Colonic mucosa (tissue), 4 donors: ENCODE measurements around the gene KLRF1. TPM values are rescaled to one million over a fixed set of nuclear protein-coding genes. Genes with fewer than 3 reads are reported as not detected.

Experiments
- DNase-seq: peaks from one replicate; pipeline ENCODE4 v3.0.0-alpha.2; 2020
- H3K27ac ChIP-seq: fragments of 200-600 bp; one replicate; pipeline ENCODE4 v1.8.0; 2021
- H3K27me3 ChIP-seq: fragments of 200-600 bp; one replicate; pipeline ENCODE4 v1.8.0; 2021
- H3K36me3 ChIP-seq: fragments of 200-600 bp; one replicate; pipeline ENCODE4 v1.8.0; 2021
- H3K4me1 ChIP-seq: fragments of 200-600 bp; one replicate; pipeline ENCODE4 v1.8.0; 2021; ENCODE audit warnings: mild to moderate bottlenecking
- H3K4me3 ChIP-seq: fragments of 200-600 bp; one replicate; pipeline ENCODE4 v1.8.0; 2021
- H3K9ac ChIP-seq, 2 donors: one replicate each; pipeline ENCODE4 v1.7.0; 2013; ENCODE audit warnings: control low read depth in 2 of 2, low read depth in 2 of 2, low read length in 2 of 2
- H3K9me3 ChIP-seq: fragments of 200-600 bp; one replicate; pipeline ENCODE4 v1.8.0; 2021
- intact Hi-C: fragments of 100-400 bp; cut with DNase I; formaldehyde crosslinking; loops from one replicate; pipeline ENCODE4 v1.14.1; 2022
- total RNA-seq, 2 donors: library from RNA; stranded (reverse); fragmentation: NEBNext Ultra II Directional in 1 of 2; extraction: Animal tissue kit (Norgen Biotek cat#: 25700) in 1 of 2; gene quantifications; one replicate each; pipeline ENCODE4 v1.2.1, GENCODE V29; 2021
- TF ChIP-seq, protein P1 (sequence below): fragments of 200-600 bp; IDR thresholded peaks from one replicate; pipeline ENCODE4 v1.8.0; 2022; ENCODE audit warnings: antibody characterized with exemption, mild to moderate bottlenecking
- donor health status: healthy.
- donor health status: DM: no; HTN: no; CAD: no.
- donor health status: DM: no; HTN: no; CAD: no.

Gene KLRF1
- total RNA-seq, 2 donors from 2014 or later, result 0.40 to 0.61 TPM

DNA sequence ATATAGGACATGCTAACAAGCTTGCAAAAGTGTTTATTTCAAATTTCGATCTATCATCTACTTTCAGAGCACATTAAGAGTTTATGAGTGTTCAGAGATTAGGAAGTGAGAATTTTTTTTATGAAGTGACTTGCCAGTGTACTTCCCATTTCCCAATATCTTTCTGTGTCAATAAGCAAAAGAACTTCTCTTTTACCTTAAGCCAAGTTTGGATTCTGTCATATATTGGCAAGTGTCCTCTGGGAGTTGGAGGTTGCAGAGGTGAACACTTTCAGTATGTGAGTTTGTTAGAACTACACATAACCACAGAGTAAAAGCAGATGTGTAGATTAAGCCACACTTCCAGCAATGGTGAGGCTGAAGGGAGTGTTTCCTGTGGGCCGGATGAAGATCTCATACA lies 16.6 kb upstream of the KLRF1 start:
- TF ChIP-seq, protein P1, sequence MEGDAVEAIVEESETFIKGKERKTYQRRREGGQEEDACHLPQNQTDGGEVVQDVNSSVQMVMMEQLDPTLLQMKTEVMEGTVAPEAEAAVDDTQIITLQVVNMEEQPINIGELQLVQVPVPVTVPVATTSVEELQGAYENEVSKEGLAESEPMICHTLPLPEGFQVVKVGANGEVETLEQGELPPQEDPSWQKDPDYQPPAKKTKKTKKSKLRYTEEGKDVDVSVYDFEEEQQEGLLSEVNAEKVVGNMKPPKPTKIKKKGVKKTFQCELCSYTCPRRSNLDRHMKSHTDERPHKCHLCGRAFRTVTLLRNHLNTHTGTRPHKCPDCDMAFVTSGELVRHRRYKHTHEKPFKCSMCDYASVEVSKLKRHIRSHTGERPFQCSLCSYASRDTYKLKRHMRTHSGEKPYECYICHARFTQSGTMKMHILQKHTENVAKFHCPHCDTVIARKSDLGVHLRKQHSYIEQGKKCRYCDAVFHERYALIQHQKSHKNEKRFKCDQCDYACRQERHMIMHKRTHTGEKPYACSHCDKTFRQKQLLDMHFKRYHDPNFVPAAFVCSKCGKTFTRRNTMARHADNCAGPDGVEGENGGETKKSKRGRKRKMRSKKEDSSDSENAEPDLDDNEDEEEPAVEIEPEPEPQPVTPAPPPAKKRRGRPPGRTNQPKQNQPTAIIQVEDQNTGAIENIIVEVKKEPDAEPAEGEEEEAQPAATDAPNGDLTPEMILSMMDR, result no peak
- no peak for DNase-seq
- intact Hi-C loops, result loop anchor here (5.0 kb wide), 1 partner anchor 117 kb away; no protein-coding TSS in a partner anchor

DNA sequence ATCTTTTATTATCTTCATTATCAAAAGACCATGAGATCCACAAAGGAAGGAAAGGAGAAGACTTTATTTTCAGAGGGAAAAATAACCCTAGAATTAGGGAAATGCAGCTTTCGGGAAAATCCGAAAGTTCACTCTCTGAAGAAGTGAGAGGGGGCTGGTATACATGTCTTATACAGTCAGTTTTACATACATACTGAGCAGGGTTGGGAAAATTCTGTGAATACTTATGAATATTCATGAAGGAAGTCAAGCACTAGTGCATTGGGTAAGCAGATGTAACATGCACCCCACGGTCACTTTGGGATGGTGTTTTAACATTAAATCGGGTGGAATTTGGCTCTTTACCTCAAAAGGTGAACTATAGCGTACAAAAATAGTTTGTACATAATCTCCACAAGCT lies 15.7 kb upstream of the KLRF1 start:
- no peaks in the 10 kb centered on the region for H3K9me3 ChIP-seq

More for the DNA sequence above, 16.6 kb upstream of the KLRF1 start:
- Histone ChIP-seq H3K9me3 (no peaks in the 10 kb centered on the region), H3K4me1 (no peaks in the 10 kb centered on the region), H3K9ac (no peak overlapping the region), H3K36me3 (no peaks in the 10 kb centered on the region), H3K4me3 (no peak overlapping the region), H3K27me3 (no peaks in the 10 kb centered on the region), H3K27ac (no peak overlapping the region)

DNA sequence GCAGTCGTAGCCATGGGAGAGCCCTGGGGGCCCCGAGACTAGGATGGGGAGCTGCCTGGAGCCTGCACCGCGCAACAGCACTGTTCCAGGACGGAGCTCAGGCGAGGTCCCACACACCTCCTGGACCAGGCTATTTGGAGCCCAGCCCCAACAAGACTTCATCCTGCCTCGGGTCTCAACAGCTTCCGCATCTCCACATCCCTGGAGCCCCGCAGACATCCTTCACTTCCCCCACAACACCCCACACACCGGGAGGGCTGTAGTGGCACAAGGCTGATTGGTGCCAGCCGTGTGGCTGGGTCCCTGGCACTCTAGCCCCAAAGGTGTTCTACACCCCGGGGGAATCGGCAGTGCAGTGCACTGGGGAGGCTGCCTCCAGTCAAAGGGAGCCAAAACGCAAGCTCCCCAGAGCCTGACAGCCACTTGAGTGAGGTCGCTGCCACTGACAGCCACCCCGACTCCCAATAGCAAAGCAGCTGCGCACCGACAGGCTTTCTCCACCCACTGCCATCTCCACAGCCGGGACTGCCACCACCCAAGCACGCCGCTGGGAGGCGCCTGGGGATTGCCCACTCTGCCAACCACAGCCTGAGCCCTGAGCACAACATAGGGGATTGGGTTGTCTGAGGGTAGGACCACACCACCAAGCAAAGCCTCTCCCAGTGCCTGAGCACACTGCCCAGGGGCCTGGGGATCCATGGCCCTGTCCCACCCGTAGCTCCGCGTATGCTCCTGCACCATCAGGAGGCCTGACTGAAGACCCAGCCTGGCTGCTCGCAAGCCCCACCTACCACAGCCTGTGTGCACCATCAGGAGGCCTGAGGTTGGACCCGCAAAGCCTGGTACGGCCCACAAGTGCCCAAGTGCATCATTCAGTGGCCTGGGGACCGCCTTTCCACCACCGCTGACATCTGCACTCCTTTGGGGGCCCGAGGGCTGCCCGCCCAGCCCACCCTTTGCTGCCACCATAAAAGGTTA lies 13.2 kb upstream of the KLRF1 start:
- no peak overlapping the region for H3K9ac ChIP-seq
- peak; percentile 78 for DNase-seq
- no peaks in the 10 kb centered on the region for H3K36me3 ChIP-seq
- no peaks in the 10 kb centered on the region for H3K4me1 ChIP-seq
- no peaks in the 10 kb centered on the region for H3K27me3 ChIP-seq
- intact Hi-C loops, result loop anchor here (5.0 kb wide), 1 partner anchor 113 kb away; no protein-coding TSS in a partner anchor
- H3K4me3 ChIP-seq, result peak overlapping the region; percentile 14
- no peaks in the 10 kb centered on the region for H3K9me3 ChIP-seq
- TF ChIP-seq, protein P1, result peak; percentile 70
- no peak overlapping the region for H3K27ac ChIP-seq

More for the DNA sequence above, 15.7 kb upstream of the KLRF1 start:
- Histone ChIP-seq H3K4me1 (no peaks in the 10 kb centered on the region), H3K27ac (no peak overlapping the region), H3K4me3 (no peak overlapping the region), H3K9ac (no peak overlapping the region), H3K36me3 (no peaks in the 10 kb centered on the region), H3K27me3 (no peaks in the 10 kb centered on the region)
- TF ChIP-seq, protein P1, result no peak
- DNase-seq, result no peak
- intact Hi-C loops, result loop anchor here (5.0 kb wide), 1 partner anchor 116 kb away; no protein-coding TSS in a partner anchor

DNA sequence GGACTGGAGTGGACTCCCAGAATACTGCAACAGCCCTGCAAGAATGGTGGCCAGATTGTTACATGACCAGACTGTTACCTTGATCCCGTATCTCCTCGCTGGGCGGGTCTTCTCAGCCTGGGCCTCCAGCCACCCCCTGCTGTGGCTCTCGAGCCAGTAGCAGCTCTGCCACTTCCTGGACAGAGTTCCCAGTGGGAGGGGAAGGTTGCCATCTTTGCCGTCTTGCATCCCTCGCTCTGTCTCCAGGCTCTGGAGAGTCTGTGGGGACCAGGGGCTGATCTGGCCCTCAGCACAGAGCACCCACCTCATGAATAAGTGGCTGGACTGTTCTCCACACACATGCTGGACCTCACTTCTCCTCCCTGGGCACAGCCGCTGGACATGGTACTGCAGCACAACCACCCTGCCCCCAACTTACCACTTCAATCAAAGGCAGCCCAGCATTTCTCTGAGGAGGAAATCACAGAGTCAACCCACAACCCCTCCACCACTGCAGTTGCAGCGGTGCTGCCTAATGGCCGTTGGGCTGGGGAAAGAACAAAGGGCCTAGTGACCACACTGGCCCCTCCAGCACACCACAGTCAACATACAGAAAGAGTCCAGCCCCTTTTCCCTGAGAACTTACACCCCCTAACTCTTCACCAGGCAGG lies 6.9 kb upstream of the KLRF1 start:
- H3K9ac ChIP-seq, result no peak overlapping the region
- no peaks in the 10 kb centered on the region for H3K36me3 ChIP-seq
- TF ChIP-seq, protein P1, result no peak
- H3K4me1 ChIP-seq, result no peaks in the 10 kb centered on the region
- no peak for DNase-seq
- no peaks in the 10 kb centered on the region for H3K9me3 ChIP-seq
- H3K27ac ChIP-seq, result no peak overlapping the region
- no peaks in the 10 kb centered on the region for H3K27me3 ChIP-seq
- intact Hi-C loops, result no loop called here
- no peak overlapping the region for H3K4me3 ChIP-seq

DNA sequence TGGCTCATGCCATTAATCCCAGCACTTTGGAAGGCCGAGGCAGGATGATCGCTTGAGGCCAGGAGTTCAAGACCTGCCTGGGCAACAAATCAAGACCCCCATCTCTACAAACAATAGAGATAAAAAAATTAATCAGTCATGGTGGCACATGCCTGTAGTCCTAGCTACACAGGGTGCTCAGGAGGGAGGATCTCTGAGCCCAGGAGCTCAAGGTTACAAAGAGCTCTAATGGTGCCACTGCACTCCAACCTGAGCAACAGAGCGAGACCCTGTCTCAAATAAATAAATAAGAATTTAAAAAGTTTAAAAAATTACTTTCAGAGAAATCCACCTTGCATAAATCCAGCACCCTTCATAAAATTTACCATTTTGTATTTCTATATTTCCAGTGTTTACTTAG lies 2.2 kb downstream of the KLRF1 start:
- Histone ChIP-seq H3K9me3 (no peaks in the 10 kb centered on the region), H3K27me3 (no peaks in the 10 kb centered on the region), H3K4me3 (no peak overlapping the region), H3K9ac (no peak overlapping the region), H3K27ac (no peak overlapping the region), H3K36me3 (no peaks in the 10 kb centered on the region), H3K4me1 (no peaks in the 10 kb centered on the region)
- no peak for DNase-seq
- intact Hi-C loops, result no loop called here
- TF ChIP-seq, protein P1, result no peak
